Dermis microvascular lymphatic vessel endothelial cell (primary cell): ENCODE results near the gene DOCK4. TPM values are rescaled to one million over a fixed set of nuclear protein-coding genes. Genes with fewer than 3 reads are reported as not detected.
A peak's percentile ranks its signal among the peaks of the same experiment; 100 is the strongest.

Source experiments
- DNase-seq, 2 donors: peaks; one replicate each; pipeline versions ENCODE4 v3.0.0 to v3.0.0-alpha.2; 2010; ENCODE audit warnings: low read depth in 2 of 2
- total RNA-seq: library from RNA; depleted of rRNA; stranded (reverse); fragments of >200 nt; gene quantifications from 2 replicates; pipeline ENCODE4 v1.2.1, GENCODE V29; 2014

The DOCK4 gene
- total RNA-seq, 1 donor from 2014 or later, result 59.7 TPM

GRCh38 chr7:112162142-112162766 lies 43.9 kb downstream of the DOCK4 start:
- peak; percentile 99 for DNase-seq

GRCh38 chr7:112161253-112162141 lies 44.7 kb downstream of the DOCK4 start:
- peak in 1 of 2 donors; percentile 32 for DNase-seq

GRCh38 chr7:112160771-112161150 lies 45.4 kb downstream of the DOCK4 start:
- DNase-seq, result no peak

GRCh38 chr7:112160130-112160770 lies 45.9 kb downstream of the DOCK4 start:
- peak in 1 of 2 donors; percentile 88 for DNase-seq

GRCh38 chr7:112159351-112159750 lies 46.8 kb downstream of the DOCK4 start:
- DNase-seq, result no peak

GRCh38 chr7:112157072-112157471 lies 49.1 kb downstream of the DOCK4 start:
- no peak for DNase-seq

- DNase-seq, result no peak
Measured at GRCh38 chr7:112156412-112156811, 49.8 kb downstream of the DOCK4 start.

- DNase-seq, result no peak
Measured at GRCh38 chr7:112154690-112155089, 51.5 kb downstream of the DOCK4 start.

- no peak for DNase-seq
Measured at GRCh38 chr7:112152186-112152585, 54.0 kb downstream of the DOCK4 start.

GRCh38 chr7:112150823-112151641 lies 55.2 kb downstream of the DOCK4 start:
- DNase-seq, result no peak

- DNase-seq, result no peak
Measured at GRCh38 chr7:112149734-112150133, 56.5 kb downstream of the DOCK4 start.

- DNase-seq, result peak in 1 of 2 donors; percentile 48
Measured at GRCh38 chr7:112147793-112148361, 58.3 kb downstream of the DOCK4 start.

- DNase-seq, result no peak
Measured at GRCh38 chr7:112145206-112145605, 61.0 kb downstream of the DOCK4 start.

GRCh38 chr7:112144284-112145059 lies 61.7 kb downstream of the DOCK4 start:
- DNase-seq, result no peak

GRCh38 chr7:112143582-112143981 lies 62.6 kb downstream of the DOCK4 start:
- peak in 1 of 2 donors; percentile 32 for DNase-seq

- DNase-seq, result no peak
Measured at GRCh38 chr7:112143136-112143535, 63.1 kb downstream of the DOCK4 start.

- no peak for DNase-seq
Measured at GRCh38 chr7:112140600-112140999, 65.6 kb downstream of the DOCK4 start.

GRCh38 chr7:112138938-112139337 lies 67.3 kb downstream of the DOCK4 start:
- no peak for DNase-seq

GRCh38 chr7:112138325-112138852 lies 67.8 kb downstream of the DOCK4 start:
- DNase-seq, result no peak
